Measurements from ENCODE around the gene LIX1L.

Gene LIX1L

DNA sequence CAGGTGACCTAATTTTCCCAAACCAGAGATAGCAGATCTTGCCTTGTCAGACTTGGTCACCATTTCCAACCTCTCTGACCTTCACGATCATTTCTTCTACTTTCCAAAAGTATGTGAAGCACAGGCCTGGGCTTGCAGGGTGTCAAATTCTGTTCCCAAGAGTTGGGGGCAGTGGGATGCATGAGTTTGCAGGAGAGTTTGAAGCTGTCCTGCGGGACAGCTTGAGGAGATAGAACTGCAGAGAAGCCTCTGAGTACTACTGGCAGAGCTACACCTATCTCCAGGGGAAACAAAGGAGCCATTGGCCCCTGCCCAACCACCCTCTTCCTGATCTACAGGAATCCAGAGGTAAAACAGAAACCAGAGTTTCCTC is 27.3 kb upstream of the LIX1L start:
- no peak for DNase-seq

DNA sequence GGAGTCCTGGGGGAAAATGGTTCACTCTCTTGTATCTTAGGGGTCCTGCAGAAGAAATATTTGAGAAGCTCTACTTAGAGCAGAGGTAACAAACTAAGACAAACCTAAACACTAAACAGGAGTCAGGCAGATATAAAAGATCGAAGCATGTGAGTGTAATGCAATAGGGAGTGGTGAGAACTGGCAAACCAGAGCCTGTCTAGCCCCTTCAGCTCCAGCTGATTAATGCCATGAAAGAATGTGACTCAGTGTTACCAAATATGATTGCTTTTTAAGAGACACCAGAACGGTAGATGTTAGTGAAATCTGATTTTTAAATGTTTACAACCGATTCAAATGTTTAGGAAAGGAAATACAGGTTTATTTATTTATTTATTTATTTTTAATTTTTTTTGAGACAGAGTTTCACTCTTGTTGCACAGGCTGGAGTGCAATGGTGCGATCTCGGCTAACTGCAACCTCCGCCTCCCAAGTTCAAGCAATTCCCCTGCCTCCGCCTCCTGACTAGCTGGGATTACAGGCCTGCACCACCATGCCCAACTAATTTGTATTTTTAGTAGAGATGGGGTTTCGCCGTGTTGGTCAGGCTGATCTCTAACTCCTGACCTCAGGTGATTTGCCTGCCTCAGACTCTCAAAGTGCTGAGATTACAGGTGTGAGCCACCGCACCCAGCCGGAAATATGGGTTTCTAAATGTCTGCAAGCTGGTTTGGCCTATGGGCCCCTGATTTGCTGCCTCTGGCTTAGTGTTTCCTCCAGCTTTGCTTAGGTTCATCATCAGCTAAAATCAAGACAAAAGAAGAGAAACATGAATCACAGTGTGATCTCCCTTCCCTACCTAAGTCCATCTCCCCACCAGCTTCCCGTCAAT is 26.4 kb upstream of the LIX1L start:
- DNase-seq, result no peak

DNA sequence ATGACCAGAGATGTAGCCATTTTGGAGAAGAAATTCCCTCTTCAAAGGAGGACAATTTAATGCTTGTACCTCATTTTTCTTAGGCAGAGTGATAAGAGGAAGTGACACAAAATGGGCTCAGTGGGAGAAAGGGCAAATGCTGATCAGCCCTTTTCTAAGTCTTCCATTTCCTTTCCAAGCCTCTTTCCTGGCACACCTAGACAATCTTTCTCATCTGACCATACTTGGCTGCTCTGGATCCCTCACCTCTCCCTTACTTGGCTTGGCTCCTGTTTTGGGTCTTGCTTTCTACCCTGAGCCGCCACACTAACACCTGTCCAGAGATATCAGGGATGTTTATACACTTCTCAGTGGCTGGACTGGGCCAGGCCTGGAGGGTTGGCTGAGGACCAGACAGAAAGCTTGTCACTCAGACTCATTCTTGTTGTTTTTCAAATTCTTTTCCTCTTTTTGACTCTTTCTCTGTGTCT is 25.4 kb upstream of the LIX1L start:
- no peak for DNase-seq

DNA sequence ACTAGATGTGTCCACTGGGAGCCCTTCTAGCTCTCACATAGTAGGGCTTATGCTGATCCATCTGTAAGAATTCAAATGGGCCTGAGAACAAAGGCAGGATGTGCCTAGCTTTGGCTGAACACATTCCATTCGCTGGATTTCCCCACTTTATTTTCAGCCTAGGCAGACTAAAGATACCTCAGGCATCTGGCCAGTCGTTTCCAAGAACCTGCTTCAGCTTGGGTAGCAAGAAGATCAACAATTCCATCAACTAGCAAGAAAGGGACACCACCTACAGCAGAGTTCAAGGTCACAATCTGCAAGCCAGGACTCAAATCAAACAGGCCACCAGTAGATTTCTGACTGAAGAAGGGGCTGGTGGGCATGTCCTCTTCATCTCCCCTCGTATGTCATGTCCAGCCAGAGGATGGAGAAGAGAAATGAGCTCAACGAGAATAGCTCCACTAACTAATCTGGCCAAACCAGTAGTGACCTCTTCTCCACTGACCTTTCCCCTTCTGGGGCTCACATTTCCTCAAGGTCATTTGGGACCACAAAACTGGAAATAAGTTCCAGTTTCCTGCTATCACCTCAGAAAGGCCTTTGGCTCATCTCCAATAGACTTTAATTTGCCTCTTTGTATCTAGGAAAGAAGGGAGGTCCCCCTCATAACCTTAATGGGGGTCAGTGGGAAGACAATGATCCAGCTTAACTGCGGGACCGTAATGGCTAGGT is 24.4 kb upstream of the LIX1L start:
- DNase-seq, result no peak

DNA sequence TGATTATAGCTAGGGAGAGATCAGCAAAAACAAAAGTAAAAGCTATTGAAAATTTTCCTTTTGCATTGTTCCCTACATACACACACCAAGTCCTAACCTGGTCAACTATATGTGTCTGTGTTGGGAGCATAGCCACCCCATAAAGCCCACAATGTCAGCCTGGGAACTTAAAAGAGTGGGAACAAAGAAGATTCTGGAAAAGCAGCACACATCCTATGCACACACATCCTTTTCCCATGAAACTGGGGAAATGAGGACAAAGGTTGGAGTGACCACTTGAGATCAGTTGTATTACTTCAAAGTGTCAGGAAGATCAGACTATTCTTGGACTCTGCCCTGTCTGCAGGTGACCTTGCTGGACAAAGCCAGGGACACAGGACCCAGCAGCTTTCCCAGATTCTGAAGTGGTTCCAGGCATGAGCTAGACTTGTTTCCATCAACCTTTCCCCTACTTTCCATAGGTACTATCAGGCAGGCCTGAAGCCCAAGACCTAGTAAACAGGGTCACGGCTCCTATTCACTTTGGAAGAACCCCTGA is 22.7 kb upstream of the LIX1L start:
- no peak for DNase-seq

DNA sequence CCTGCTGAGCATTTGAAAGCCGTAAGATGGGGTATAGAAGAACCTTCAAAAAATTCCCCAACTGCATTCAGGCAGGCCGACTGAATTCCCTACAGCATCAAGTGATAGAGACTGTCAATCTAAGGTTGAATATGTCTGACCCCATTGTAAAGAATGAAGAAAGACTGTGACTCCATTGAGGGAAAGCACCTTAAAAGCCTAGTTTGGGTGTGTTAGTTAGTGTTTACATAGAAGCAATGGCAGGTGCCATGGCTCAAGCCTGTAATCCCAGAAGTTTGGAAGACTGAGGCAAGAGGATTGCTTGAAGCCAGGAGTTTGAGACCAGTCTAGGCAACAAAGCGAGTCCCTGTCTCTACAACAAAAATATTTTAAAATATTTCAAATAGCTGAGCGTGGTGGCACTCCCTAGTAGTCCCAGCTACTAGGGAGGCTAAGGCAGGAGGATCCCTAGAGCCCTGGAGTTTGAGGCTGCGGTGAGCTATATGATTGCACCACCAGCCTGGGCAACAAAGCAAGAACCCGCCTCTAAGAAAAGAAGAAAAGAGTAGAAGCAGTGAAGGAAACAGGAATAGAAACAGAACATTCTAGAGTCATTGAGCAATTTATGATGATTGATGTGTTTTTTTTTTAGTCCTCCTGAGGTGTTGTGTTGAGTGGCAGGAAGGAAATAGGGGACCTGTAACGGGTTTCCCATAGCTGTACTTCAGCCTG is 22.1 kb upstream of the LIX1L start:
- DNase-seq, result no peak

DNA sequence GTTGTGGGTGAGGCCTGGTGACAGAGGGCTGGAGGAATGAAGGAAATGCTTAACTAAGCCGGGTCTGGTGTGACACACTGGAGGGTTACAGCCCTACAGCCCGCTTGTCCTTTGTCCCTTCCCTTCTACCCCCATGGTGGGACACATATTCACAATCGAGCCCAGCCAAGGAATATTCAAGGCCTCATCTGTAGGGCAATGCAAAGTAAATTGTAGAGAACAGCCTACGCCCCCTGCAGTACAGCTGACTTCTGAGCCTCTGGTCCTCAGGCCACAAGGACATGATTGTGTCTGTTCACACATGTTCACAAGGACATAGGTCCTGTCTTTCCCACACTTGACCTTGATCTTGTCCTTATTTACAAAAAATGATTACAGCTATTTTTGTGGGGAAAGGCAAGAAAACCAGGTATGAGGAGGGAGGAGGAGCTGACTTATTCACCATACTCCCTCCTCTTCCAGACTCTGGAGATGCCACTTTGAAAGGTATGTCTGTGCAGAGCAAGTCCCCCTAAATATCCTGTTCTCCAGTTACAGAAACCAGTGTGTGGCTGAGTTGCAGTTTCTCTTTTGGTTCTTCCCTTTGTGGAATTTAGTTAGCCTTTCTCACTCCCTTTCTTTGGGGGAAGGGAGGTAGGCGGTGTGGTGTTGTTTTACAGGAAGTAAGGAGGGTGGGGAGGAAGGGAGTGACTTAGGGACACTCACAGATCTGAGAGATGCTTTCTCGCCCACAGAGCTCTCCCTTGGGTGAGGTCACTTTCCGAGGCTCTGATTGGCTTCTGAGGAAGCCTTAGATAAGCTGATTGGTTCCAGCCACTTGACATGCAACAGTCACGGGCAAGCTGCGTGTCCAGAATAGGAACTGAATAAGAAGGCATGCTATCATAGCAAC is 21.3 kb upstream of the LIX1L start:
- DNase-seq, result peak; percentile 90 to 93

DNA sequence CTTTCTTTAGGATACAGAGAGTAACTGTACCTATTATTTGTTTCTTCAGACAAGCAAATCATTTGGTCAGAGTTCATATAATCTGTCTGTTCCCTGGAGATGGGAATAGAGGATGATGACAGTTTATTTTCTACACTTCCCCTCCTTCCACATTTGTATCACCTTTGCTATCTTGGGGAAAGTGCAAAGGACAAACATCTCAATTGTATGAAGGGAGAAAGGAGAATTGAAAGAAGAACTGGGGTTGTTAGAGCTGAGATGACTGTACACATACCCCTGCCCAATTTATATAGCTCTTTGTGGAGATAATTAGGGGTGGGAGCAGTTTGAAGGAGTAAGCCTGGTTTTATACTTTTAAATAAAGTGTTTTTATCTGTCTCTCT is 20.6 kb upstream of the LIX1L start:
- no peak for DNase-seq

DNA sequence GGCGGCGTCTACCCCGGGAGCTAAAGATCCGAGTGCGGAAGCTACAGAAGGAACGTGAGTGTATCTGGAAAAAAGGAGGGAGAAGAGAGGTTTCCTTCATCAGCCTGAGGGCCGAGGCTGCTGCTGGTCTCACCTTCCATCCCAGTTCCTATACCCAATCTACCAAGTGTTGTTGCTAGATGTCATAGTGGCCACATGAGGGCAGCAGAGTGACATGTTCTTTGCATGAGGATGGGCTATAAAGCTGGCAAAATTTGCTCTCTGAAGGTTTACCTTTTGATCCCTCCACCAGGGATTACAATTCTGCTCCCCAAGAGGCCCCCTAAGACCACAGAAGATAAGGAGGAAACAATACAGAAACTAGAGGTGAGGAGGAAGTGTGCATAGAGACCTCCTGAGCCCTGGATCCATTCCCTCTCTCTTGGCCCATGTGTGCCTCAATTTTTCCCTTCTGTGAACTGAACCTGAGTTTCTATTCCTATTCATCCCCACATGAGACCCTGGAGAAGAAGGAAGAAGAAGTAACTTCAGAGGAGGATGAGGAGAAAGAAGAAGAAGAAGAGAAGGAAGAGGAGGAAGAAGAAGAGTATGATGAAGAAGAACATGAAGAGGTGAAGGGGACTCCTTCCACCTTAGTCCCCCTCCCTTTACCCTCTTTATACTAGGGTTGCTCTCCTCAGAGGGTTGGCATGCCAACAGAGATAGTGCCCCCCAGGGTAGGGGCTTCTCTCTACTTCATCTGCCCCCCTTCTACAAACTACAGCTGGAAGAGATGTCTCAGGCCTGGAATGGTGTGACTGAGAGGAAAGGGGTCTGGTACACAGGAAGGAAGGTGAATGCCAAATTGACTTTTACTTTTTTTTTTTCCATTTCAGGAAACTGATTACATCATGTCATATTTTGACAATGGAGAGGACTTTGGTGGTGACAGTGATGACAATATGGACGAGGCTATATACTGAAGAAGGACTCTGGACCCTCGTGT is 20.0 kb upstream of the LIX1L start:
- peak; percentile 16 to 70 for DNase-seq

DNA sequence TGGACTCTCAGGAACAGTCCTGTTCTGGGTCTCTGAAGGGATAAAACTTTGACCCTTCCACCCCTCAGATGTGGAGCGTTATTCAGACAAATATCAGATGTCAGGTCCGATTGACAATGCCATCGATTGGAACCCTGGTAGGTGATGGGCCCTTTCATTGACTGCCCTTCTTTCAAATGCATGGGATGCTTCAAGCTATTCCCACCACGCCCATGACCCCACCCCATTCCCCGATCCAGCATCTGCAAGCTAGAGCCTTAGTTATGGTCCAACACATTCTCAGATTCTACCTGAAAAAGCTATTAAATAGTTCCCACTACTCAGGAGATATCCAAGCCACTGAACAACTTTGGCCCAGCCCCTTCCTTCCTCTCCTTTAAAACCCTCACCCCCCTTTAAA is 19.2 kb upstream of the LIX1L start:
- no peak for DNase-seq

DNA sequence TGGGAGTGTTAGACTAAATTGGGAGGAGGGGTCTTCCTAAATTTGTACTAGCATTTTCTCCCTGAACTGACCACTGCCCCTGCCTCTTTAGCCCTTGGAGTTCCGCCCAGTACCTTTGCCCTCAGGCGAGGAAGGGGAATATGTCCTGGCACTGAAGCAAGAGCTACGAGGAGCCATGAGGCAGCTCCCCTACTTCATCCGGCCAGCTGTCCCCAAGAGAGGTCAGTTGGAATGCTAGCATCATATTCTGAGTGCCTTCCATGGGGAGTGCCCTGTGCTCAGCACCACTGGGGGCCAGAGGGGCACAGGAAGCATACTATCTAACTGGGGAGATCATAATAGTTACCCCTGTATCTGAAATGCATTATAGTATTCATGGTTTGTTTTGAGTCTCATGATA is 17.4 kb upstream of the LIX1L start:
- no peak for DNase-seq

DNA sequence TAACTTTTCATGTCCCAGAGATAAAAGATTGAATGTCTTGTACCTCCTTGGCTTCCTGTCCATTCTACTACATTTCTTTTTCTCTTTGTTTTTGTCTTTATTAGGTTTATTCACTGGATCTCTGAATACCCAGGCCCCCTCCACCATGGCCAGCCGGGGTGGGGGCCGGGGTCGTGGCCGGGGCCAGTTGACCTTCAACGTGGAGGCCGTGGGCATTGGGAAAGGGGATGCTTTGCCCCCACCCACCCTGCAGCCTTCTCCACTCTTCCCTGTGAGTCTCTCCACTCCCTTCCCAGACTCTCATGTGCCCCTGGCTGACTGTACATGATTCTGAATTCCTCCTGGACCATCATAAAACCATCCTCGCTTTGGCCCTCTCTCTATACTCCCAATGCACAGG is 16.9 kb upstream of the LIX1L start:
- DNase-seq, result no peak

DNA sequence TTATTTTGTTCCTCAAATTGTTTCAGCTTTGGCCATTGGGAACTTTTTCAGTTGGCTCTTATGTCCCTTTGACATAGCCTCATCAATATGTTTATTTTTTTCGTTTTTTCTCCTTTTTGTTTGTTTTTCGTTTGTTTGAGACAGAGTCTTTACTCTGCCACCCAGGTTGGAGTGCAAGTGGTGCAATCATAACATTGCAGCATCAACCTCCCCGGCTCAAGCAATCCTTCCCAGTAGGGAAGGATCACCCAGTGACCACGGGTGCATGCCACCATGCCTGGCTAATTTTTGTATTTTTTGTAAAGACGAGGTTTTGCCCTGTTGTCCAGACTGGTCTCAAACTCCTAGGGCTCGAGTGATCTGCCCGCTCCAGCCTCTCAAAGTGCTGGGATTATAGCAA is 14.8 kb upstream of the LIX1L start:
- no peak for DNase-seq

DNA sequence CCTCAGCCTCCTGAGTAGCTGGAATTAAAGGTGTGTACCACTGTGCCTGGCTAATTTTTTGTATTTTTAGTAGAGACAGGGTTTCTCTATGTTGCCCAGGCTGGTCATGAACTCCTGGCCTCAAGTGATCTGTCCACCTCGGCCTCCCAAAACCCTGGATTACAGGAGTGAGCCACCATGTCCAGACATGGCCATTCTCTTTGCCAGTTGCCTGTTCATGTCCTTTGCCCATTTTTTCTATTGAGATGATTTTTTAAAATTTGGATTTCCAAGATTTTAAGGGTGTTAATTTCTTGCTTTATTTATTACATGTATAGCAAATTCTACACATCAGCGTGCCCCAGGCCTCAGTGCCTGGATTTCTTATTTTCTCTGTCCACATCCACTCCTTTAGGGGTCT is 9.5 kb upstream of the LIX1L start:
- DNase-seq, result no peak

DNA sequence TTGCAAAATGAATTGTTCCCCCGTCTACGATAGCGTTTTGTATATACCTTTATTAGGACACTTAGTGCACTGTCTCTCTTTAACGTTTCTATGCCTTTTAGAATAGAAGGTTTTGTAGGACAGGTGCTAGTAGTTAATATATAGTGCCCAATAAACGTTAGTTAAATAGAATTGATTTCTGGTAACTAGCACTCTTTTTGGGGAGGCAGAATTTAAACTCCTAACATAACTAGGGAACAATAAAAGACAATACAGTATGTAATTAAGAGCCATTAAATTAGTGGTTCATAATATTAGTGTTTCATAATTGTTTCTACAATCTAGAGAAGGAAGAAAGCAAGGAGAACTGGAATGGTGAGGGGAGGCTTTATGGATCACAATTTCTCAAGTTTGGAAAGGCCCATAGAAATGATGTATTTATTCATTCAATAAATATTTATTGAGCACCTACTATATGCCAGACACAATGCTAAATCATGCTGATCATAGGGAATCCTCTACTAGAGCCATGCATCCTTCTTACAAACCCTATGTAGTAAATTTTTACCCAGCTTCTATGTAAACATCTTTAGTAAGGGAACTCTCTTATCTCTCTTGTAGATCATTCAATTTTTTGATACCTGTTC is 7.4 kb upstream of the LIX1L start:
- DNase-seq, result no peak

DNA sequence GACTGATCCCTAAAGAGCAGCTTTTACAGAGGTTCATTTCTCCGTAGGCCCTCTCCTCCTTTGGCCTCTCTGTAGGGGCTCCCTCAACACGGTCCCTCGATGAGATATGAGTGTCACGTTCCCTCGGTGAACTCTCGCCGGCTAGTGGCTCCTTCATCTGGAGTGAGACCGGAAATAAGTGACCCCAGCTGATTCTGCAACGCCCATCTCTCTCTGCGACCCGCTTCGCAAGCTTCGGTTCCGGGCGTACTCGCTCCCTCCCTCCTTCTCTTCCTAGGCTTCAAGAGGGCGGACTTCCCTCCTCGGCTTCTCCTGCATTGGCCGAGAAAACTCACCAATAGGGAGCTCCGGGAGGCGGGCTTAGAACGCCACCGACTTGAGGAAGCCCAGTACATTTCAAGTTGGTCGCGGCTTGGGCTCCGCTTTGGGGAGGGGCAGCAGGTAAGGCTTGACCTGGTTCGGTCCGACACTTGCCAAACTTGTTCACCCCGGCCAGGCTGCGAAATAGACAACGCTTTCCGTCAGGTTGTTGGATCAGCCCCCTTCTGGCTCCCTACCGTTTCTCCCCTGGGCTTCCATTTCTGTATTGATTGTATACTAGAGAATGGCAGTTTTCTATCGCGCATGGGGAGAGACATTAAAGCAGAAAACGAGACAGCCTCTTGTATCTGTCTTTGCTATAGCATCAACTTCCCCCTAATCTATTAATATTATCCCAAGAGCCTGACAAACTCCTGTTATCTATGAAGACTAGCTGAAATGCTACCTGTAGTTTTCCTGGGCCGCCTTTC is 6.7 kb upstream of the LIX1L start, which contains the start of the genes ANKRD34A and POLR3GL:
TSS of gene ANKRD34A (minus strand) at position 248 of the 791 bp plus-strand sequence. CDS start 2,816 bp downstream, outside the sequence.
TSS of gene POLR3GL (plus strand) at position 363 of the 791 bp plus-strand sequence. CDS start 10,176 bp downstream, outside the sequence.
- DNase-seq, result peak; percentile 90 to 93

DNA sequence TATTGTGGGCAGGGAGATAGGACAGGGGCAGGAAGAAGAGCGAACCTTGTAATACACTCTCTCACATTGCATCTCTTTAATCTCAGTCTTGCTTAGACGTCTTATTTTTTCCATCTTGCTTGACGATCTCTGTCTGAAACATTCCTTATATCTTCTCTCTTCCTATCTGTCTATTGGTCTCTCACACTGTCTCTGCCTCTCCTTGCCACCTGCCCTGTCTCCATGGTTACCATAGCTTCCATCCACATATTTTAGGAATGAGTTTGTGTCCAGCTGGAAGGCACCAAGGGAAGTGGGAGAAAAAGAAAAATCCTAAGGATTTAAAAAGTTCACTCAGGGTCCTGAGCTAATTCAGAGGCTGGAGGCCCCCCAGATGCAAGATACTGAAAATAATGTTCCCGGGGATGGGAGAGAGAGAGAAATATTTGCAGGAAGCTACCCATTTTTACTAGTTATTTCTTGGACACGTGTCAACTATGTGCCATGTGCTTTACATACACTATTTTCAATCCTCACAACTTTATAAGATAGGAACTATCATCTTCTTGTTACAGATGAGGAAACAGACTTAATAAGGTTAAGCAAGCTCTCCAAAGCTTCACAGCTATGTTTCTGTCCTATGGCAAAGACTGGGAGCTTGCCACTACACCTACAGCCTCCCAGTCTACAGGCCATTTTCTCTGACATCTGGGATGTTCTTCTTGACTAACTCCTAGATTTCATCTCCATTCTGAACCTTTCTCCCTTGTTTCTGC is 5.6 kb upstream of the LIX1L start:
- peak; percentile 46 to 77 for DNase-seq

Data from SW 1271 (cell line).